SK-N-SH (cell line): ENCODE measurements around the gene PSMD1. TPM values are rescaled to one million over a fixed set of nuclear protein-coding genes. Genes with fewer than 3 reads are reported as not detected.

Experiments
- CTCF ChIA-PET: fragments of 300-600, 350-600 bp; formaldehyde crosslinking; extraction: SDS; loops from one replicate; lab custom pipeline; 2021; lab: Yijun Ruan, JAX
- POLR2A ChIA-PET: fragments of 350-600 bp; sonication (Branson Sonifier 250); formaldehyde crosslinking; extraction: SDS; loops from one replicate; lab custom pipeline; 2020; ENCODE audit warnings: antibody characterized with exemption, inconsistent platforms; lab: Yijun Ruan, JAX
- DNase-seq: peaks from one replicate; pipeline ENCODE4 v3.0.0; 2012
- H2AFZ ChIP-seq: fragments of 200-600 bp; sonication (generic); 2 replicates; pipeline ENCODE4 v1.8.1; 2016; ENCODE audit warnings: antibody characterized with exemption, mild to moderate bottlenecking, low read depth
- H3F3A ChIP-seq: fragments of 200-600 bp; sonication (generic); replicated peaks from 2 replicates; pipeline ENCODE3; 2016; ENCODE audit warnings: antibody characterized with exemption, mild to moderate bottlenecking; ENCODE audit not compliant: insufficient read depth
- H3K27ac ChIP-seq, 2 experiments: fragments of 200-500 bp in 1 of 2; fragments of 200-600 bp in 1 of 2; sonication (Bioruptor generic) in 1 of 2; sonication (generic), shearing (Covaris generic) in 1 of 2; 2 replicates each; pipeline versions ENCODE4 v1.5.1 to v1.6.1; 2014 to 2016; ENCODE audit warnings: low read depth in 2 of 2, inconsistent platforms in 1 of 2, low read length in 1 of 2, mild to moderate bottlenecking in 1 of 2, mixed read lengths in 1 of 2
- H3K27me3 ChIP-seq: fragments of 200-600 bp; sonication (generic), shearing (Covaris generic); 2 replicates; pipeline ENCODE4 v1.6.1; 2016; ENCODE audit warnings: mixed run types; ENCODE audit not compliant: insufficient read depth
- H3K36me3 ChIP-seq, 2 experiments: fragments of 200-500 bp in 1 of 2; fragments of 200-600 bp in 1 of 2; sonication (Bioruptor generic) in 1 of 2; sonication (generic) in 1 of 2; replicated peaks in 1 of 2; 2 replicates each; pipeline versions ENCODE3 to v1.5.1; 2014 to 2016; ENCODE audit warnings: low read length in 1 of 2, mild to moderate bottlenecking in 1 of 2; ENCODE audit not compliant: insufficient read depth in 2 of 2, control insufficient read depth in 1 of 2
- H3K4me1 ChIP-seq, 2 experiments: fragments of 200-500 bp in 1 of 2; fragments of 200-600 bp in 1 of 2; sonication (Bioruptor generic) in 1 of 2; sonication (generic), shearing (Covaris generic) in 1 of 2; 2 replicates each; pipeline versions ENCODE4 v1.5.1 to v1.6.1; 2014 to 2016; ENCODE audit warnings: low read depth in 1 of 2, low read length in 1 of 2, mixed run types in 1 of 2; ENCODE audit not compliant: insufficient read depth in 2 of 2, control insufficient read depth in 1 of 2
- H3K4me2 ChIP-seq: fragments of 200-600 bp; sonication (generic), shearing (Covaris generic); 2 replicates; pipeline ENCODE4 v1.6.1; 2017; ENCODE audit warnings: mixed run types
- H3K4me3 ChIP-seq, 2 experiments: fragments of 200-500 bp in 1 of 2; fragments of 200-600 bp in 1 of 2; sonication (Bioruptor generic) in 1 of 2; sonication (generic), shearing (Covaris generic) in 1 of 2; 2 replicates each; pipeline versions ENCODE4 v1.5.1 to v1.8.1; 2014 to 2016; ENCODE audit warnings: low read depth in 2 of 2, inconsistent platforms in 1 of 2, low read length in 1 of 2, mild to moderate bottlenecking in 1 of 2, mixed read lengths in 1 of 2, moderate library complexity in 1 of 2
- H3K79me2 ChIP-seq: fragments of 200-600 bp; sonication (generic); 2 replicates; pipeline ENCODE4 v1.8.1; 2017; ENCODE audit warnings: mild to moderate bottlenecking; ENCODE audit not compliant: insufficient read depth
- H3K9ac ChIP-seq: fragments of 200-600 bp; sonication (generic); 2 replicates; pipeline ENCODE4 v1.6.1; 2017; ENCODE audit warnings: mixed run types
- H3K9me2 ChIP-seq: fragments of 200-600 bp; sonication (generic); 2 replicates; pipeline ENCODE4 v1.6.1; 2017; ENCODE audit warnings: mixed run types
- H3K9me3 ChIP-seq: fragments of 200-600 bp; sonication (generic); 2 replicates; pipeline ENCODE4 v1.6.1; 2017; ENCODE audit warnings: mixed run types, mild to moderate bottlenecking, moderate library complexity
- H4K20me1 ChIP-seq: fragments of 200-600 bp; sonication (generic); 2 replicates; pipeline ENCODE4 v1.6.1; 2017; ENCODE audit warnings: mild to moderate bottlenecking, mixed run types; ENCODE audit not compliant: insufficient read depth
- CHD2 ChIP-seq: fragments of 150-350 bp; IDR thresholded peaks from 2 replicates; pipeline ENCODE4 v1.6.1; 2018; ENCODE audit warnings: low read length; ENCODE audit not compliant: partially characterized antibody
- CTCF ChIP-seq: fragments of 200-600 bp; sonication (generic); IDR thresholded peaks from 2 replicates; pipeline ENCODE4 v1.6.1; 2017; ENCODE audit warnings: antibody characterized with exemption, mild to moderate bottlenecking, moderate library complexity
- ELF1 ChIP-seq: IDR thresholded peaks from 2 replicates; pipeline ENCODE4 v1.4.0; 2012
- EP300 ChIP-seq, 2 experiments: IDR thresholded peaks; 2 replicates each; pipeline versions ENCODE4 v1.4.0 to v1.6.1; 2012; ENCODE audit warnings: borderline replicate concordance in 1 of 2, low read depth in 1 of 2, low read length in 1 of 2
- FOXJ3 ChIP-seq: sonication (generic); formaldehyde crosslinking; IDR thresholded peaks from 2 replicates; pipeline ENCODE4 v1.5.1; 2020; ENCODE audit warnings: mild to moderate bottlenecking, missing genetic modification reagents
- MXI1 ChIP-seq: IDR thresholded peaks from 2 replicates; pipeline ENCODE4 v1.6.1; 2012; ENCODE audit warnings: mild to moderate bottlenecking, low read depth, low read length, improper control_type of control experiment
- NFIC ChIP-seq: IDR thresholded peaks from 2 replicates; pipeline ENCODE4 v1.4.0; 2012; ENCODE audit warnings: borderline replicate concordance
- PBX3 ChIP-seq: IDR thresholded peaks from 2 replicates; pipeline ENCODE4; 2012
- POLR2AphosphoS5 ChIP-seq: IDR thresholded peaks from 2 replicates; pipeline ENCODE4 v1.6.1; 2012; ENCODE audit warnings: low read depth, low read length
- RAD21 ChIP-seq: IDR thresholded peaks from 2 replicates; pipeline ENCODE4 v1.6.1; 2012; ENCODE audit warnings: mild to moderate bottlenecking, low read length
- RCOR1 ChIP-seq: fragments of 150-350 bp; IDR thresholded peaks from 2 replicates; pipeline ENCODE4 v1.6.1; 2017; ENCODE audit warnings: antibody characterized with exemption, low read length
- RFX5 ChIP-seq: IDR thresholded peaks from 2 replicates; pipeline ENCODE4 v1.6.1; 2012; ENCODE audit warnings: mild to moderate bottlenecking, improper control_type of control experiment, low read length
- SIN3A ChIP-seq: IDR thresholded peaks from 2 replicates; pipeline ENCODE4 v1.6.1; 2012; ENCODE audit warnings: low read depth, mild to moderate bottlenecking, low read length, moderate library complexity, borderline replicate concordance
- SMC3 ChIP-seq: IDR thresholded peaks from 2 replicates; pipeline ENCODE4 v1.6.1; 2012; ENCODE audit warnings: low read depth, low read length, improper control_type of control experiment
- TCF12 ChIP-seq: IDR thresholded peaks from 2 replicates; pipeline ENCODE4 v1.4.0; 2012
- TEAD4 ChIP-seq: IDR thresholded peaks from 2 replicates; pipeline ENCODE4 v1.4.0; 2012; ENCODE audit warnings: mild to moderate bottlenecking, borderline replicate concordance; ENCODE audit not compliant: insufficient read depth
- WGBS: methylation state at CpG from one replicate; pipeline ENCODE4 v1.1.6; 2017; ENCODE audit warnings: low lambda C conversion rate; 5-methylcytosine and 5-hydroxymethylcytosine counted together
- polyA plus RNA-seq, 3 experiments: library from polyadenylated mRNA; depleted of rRNA; stranded (reverse); fragments of >200 nt; gene quantifications; 2 replicates each; pipeline ENCODE4 v1.2.3, GENCODE V29; 2012
- TF ChIP-seq, protein P1 (sequence below): fragments of 150-350 bp; IDR thresholded peaks from 2 replicates; pipeline ENCODE4 v1.6.1; 2017; ENCODE audit warnings: antibody characterized with exemption, low read length, low read depth, borderline replicate concordance
- TF ChIP-seq, protein P2 (sequence below): IDR thresholded peaks from 2 replicates; pipeline ENCODE4 v1.4.0; 2012; ENCODE audit warnings: low read depth, borderline replicate concordance

The PSMD1 gene
- polyA plus RNA-seq, 1 of the 3 experiments (the other 2 are of a cell fraction): 92.3 TPM

GRCh38 chr2:231185050-231185725 is 128.5 kb downstream of the PSMD1 start:
- Histone ChIP-seq H3K36me3 (no peaks in the 10 kb centered on the region), H3K9me3 (no peaks in the 10 kb centered on the region), H3K79me2 (no peaks in the 10 kb centered on the region), H2AFZ (no peak overlapping the region), H3K4me3 (no peak overlapping the region), H3K27me3 (no peaks in the 10 kb centered on the region), H3K4me2 (no peak overlapping the region), H3K9ac (no peak overlapping the region), H4K20me1 (no peaks in the 10 kb centered on the region), H3K4me1 (peaks cover 0 to 20% of the 10 kb centered on the region in 2 experiments; a peak in 1 of 4 replicates), H3K27ac (no peak overlapping the region), H3F3A (no peaks in the 10 kb centered on the region), H3K9me2 (no peaks in the 10 kb centered on the region)
- ChIA-PET POLR2A (no interaction called here), CTCF (interaction anchor here (1.1 kb wide), 1 partner anchor 81 kb away, joined by 3 read pairs; no protein-coding TSS in a partner anchor)
- no peak for TF ChIP-seq RFX5
- TF ChIP-seq PBX3: no peak
- TF ChIP-seq SMC3: no peak
- no peak for TF ChIP-seq CTCF
- TF ChIP-seq, protein P1, sequence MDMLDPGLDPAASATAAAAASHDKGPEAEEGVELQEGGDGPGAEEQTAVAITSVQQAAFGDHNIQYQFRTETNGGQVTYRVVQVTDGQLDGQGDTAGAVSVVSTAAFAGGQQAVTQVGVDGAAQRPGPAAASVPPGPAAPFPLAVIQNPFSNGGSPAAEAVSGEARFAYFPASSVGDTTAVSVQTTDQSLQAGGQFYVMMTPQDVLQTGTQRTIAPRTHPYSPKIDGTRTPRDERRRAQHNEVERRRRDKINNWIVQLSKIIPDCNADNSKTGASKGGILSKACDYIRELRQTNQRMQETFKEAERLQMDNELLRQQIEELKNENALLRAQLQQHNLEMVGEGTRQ: no peak
- no peak for TF ChIP-seq CHD2
- TF ChIP-seq, protein P2, sequence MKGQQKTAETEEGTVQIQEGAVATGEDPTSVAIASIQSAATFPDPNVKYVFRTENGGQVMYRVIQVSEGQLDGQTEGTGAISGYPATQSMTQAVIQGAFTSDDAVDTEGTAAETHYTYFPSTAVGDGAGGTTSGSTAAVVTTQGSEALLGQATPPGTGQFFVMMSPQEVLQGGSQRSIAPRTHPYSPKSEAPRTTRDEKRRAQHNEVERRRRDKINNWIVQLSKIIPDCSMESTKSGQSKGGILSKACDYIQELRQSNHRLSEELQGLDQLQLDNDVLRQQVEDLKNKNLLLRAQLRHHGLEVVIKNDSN: no peak
- no peak for TF ChIP-seq POLR2AphosphoS5
- DNase-seq: no peak
- 77% methylated on average over 8 of the region's 11 CpGs for WGBS

GRCh38 chr2:231185886-231186285 is 129.2 kb downstream of the PSMD1 start:
- CTCF ChIA-PET: interaction anchor here (1.1 kb wide), 1 partner anchor 81 kb away, joined by 3 read pairs; no protein-coding TSS in a partner anchor
- POLR2A ChIA-PET: no interaction called here

More at GRCh38 chr2:231185886-231186285, 129.2 kb downstream of the PSMD1 start:
- no peaks in the 10 kb centered on the region for H3K36me3 ChIP-seq
- no peak overlapping the region for H3K4me2 ChIP-seq
- 100% methylated on average over 2 of the region's 4 CpGs for WGBS
- TF ChIP-seq FOXJ3 (CRISPR knock-in tag) (no peak), RAD21 (no peak), POLR2AphosphoS5 (no peak), PBX3 (no peak), EP300 (IDR thresholded peaks at IDR 0.05; ENCODE audit: borderline replicate concordance in 1 of 2, low read depth in 1 of 2, low read length in 1 of 2) (no peak), TCF12 (no peak), TEAD4 (no peak), NFIC (no peak), RCOR1 (no peak), SIN3A (no peak), CHD2 (no peak), RFX5 (no peak), MXI1 (no peak), ELF1 (no peak)
- no peak overlapping the region for H3K4me3 ChIP-seq
- no peaks in the 10 kb centered on the region for H3F3A ChIP-seq
- H3K27me3 ChIP-seq: no peaks in the 10 kb centered on the region
- no peak for DNase-seq
- no peaks in the 10 kb centered on the region for H3K9me2 ChIP-seq
- no peaks in the 10 kb centered on the region for H4K20me1 ChIP-seq
- H3K9ac ChIP-seq: no peak overlapping the region
- no peak overlapping the region for H3K27ac ChIP-seq
- no peaks in the 10 kb centered on the region for H3K79me2 ChIP-seq
- no peak overlapping the region for H2AFZ ChIP-seq
- H3K9me3 ChIP-seq: no peaks in the 10 kb centered on the region
- peaks cover 0 to 20% of the 10 kb centered on the region in 2 experiments; a peak in 1 of 4 replicates for H3K4me1 ChIP-seq
